ENCODE data around the gene PDPN.

The PDPN gene

GRCh38 chr1:13663969-13664368 lies 80.3 kb downstream of the PDPN start:
- no peak for DNase-seq (ENCODE audit: low read depth)
- no peak overlapping the region for H3K4me3 ChIP-seq (ENCODE audit: low read depth, low read length)
- TF ChIP-seq, protein P1, sequence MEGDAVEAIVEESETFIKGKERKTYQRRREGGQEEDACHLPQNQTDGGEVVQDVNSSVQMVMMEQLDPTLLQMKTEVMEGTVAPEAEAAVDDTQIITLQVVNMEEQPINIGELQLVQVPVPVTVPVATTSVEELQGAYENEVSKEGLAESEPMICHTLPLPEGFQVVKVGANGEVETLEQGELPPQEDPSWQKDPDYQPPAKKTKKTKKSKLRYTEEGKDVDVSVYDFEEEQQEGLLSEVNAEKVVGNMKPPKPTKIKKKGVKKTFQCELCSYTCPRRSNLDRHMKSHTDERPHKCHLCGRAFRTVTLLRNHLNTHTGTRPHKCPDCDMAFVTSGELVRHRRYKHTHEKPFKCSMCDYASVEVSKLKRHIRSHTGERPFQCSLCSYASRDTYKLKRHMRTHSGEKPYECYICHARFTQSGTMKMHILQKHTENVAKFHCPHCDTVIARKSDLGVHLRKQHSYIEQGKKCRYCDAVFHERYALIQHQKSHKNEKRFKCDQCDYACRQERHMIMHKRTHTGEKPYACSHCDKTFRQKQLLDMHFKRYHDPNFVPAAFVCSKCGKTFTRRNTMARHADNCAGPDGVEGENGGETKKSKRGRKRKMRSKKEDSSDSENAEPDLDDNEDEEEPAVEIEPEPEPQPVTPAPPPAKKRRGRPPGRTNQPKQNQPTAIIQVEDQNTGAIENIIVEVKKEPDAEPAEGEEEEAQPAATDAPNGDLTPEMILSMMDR (IDR thresholded peaks at IDR 0.05; ENCODE audit: low read depth, low read length, missing control alignments) = no peak

DNA sequence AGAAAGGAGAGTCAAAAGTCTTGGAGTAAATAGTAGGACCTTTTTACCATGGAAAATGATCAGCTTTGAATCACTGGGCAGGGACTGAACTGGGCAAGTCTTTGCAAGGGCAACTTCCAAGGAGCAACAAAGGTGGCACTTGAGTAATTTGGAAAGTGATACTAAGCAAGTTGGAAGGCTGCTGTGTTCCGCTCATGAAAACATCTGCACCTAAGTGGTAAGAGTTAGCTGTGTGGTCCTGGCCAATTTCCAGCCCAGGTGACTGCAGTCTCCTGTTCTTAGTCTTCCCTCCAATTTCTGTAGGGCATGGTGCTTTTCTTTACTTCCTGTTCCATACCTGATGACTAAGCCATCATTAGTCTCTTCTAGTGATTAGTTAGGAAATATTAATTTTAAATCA lies 80.8 kb downstream of the PDPN start:
- no peak for DNase-seq (ENCODE audit: low read depth)
- TF ChIP-seq, protein P1 (IDR thresholded peaks at IDR 0.05; ENCODE audit: low read depth, low read length, missing control alignments) = no peak

DNA sequence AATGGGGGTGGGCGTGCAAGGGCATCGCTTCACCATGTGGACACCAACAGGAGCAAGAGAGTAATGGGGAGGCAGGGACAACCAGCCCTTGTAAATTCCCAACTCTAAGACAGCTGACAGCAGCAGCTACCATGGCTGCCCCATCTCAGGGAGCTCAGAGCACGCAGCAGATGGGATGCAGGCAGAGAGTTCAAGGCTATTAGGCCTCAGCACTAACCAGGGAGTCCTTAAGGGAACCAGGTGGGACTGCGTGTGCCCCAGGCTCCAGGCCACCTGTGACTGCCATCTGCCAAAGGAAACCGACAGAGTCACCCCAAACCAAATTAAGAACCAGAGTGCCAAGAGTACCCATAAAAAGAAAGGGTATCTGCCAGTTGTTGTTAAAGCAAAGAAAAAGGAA lies 82.7 kb downstream of the PDPN start:
- H3K4me3 ChIP-seq (ENCODE audit: low read depth, low read length) = no peak overlapping the region
- no peak for DNase-seq (ENCODE audit: low read depth)
- TF ChIP-seq, protein P1 (IDR thresholded peaks at IDR 0.05; ENCODE audit: low read depth, low read length, missing control alignments) = no peak

More for the DNA sequence above, 80.8 kb downstream of the PDPN start:
- no peak overlapping the region for H3K4me3 ChIP-seq (ENCODE audit: low read depth, low read length)

Measured in GM12864 (cell line).